Mesenchymal stem cell (in vitro differentiated cells and primary cell): ENCODE measurements around the gene FBL.

ENCODE experiments used
- DNase-seq: peaks from one replicate; pipeline ENCODE4 v3.0.0-alpha.2; 2013
- H2AFZ ChIP-seq: one replicate; pipeline ENCODE4 v1.6.1; 2013; ENCODE audit warnings: low read depth, mild to moderate bottlenecking, control low read depth, inconsistent platforms, low read length, moderate library complexity
- H2AK5ac ChIP-seq: 2 replicates; pipeline ENCODE4 v1.6.1; 2013; ENCODE audit warnings: low read length, moderate library complexity, mild to moderate bottlenecking, inconsistent platforms; ENCODE audit not compliant: severe bottlenecking
- H2BK120ac ChIP-seq: one replicate; pipeline ENCODE4 v1.6.1; 2013; ENCODE audit warnings: low read depth, mild to moderate bottlenecking, inconsistent platforms, low read length, moderate library complexity
- H2BK12ac ChIP-seq, 2 experiments: one replicate each; pipeline ENCODE4 v1.6.1; 2013; ENCODE audit warnings: inconsistent platforms in 2 of 2, low read length in 2 of 2, mild to moderate bottlenecking in 2 of 2, moderate library complexity in 2 of 2, control low read depth in 1 of 2
- H2BK15ac ChIP-seq: one replicate; pipeline ENCODE4 v1.6.1; 2013; ENCODE audit warnings: mild to moderate bottlenecking, low read depth, inconsistent platforms; ENCODE audit not compliant: poor library complexity, severe bottlenecking
- H2BK5ac ChIP-seq: 2 replicates; pipeline ENCODE4 v1.6.1; 2013; ENCODE audit warnings: low read depth, mild to moderate bottlenecking, low read length, control low read depth, inconsistent platforms; ENCODE audit not compliant: poor library complexity, severe bottlenecking
- H3K14ac ChIP-seq, 2 experiments: one replicate each; pipeline ENCODE4 v1.6.1; 2013; ENCODE audit warnings: inconsistent platforms in 2 of 2, low read length in 2 of 2, control low read depth in 1 of 2, mild to moderate bottlenecking in 1 of 2, moderate library complexity in 1 of 2
- H3K18ac ChIP-seq, 2 experiments: one replicate each; pipeline ENCODE4 v1.6.1; 2013; ENCODE audit warnings: inconsistent platforms in 2 of 2, low read length in 2 of 2, control low read depth in 1 of 2, low read depth in 1 of 2, mild to moderate bottlenecking in 1 of 2
- H3K23ac ChIP-seq, 2 experiments: one replicate each; pipeline ENCODE4 v1.6.1; 2013; ENCODE audit warnings: inconsistent platforms in 2 of 2, low read length in 2 of 2, mild to moderate bottlenecking in 2 of 2, moderate library complexity in 2 of 2, control low read depth in 1 of 2
- H3K27ac ChIP-seq: 2 replicates; pipeline ENCODE4 v1.5.1; 2013; ENCODE audit warnings: mild to moderate bottlenecking, moderate library complexity, low read length, control low read depth, inconsistent platforms; ENCODE audit not compliant: poor library complexity, severe bottlenecking
- H3K27me3 ChIP-seq, 2 experiments: 2 replicates each; pipeline versions ENCODE4 v1.6.1 to v1.7.0; 2013; ENCODE audit warnings: low read length in 2 of 2, mild to moderate bottlenecking in 2 of 2, moderate library complexity in 2 of 2, control low read depth in 1 of 2, inconsistent platforms in 1 of 2; ENCODE audit not compliant: control insufficient read depth in 1 of 2, insufficient read depth in 1 of 2
- H3K36me3 ChIP-seq, 2 experiments: 2 replicates each; pipeline versions ENCODE4 v1.6.1 to v1.7.0; 2013; ENCODE audit warnings: low read length in 2 of 2, control low read depth in 1 of 2, inconsistent platforms in 1 of 2, low read depth in 1 of 2, mild to moderate bottlenecking in 1 of 2; ENCODE audit not compliant: insufficient read depth in 2 of 2, control insufficient read depth in 1 of 2
- H3K4ac ChIP-seq, 2 experiments: one replicate each; pipeline ENCODE4 v1.6.1; 2013; ENCODE audit warnings: inconsistent platforms in 2 of 2, low read length in 2 of 2, mild to moderate bottlenecking in 2 of 2, moderate library complexity in 2 of 2, control low read depth in 1 of 2, low read depth in 1 of 2
- H3K4me1 ChIP-seq: 2 replicates; pipeline ENCODE4 v1.6.1; 2013; ENCODE audit warnings: low read depth, low read length, control low read depth; ENCODE audit not compliant: control insufficient read depth, insufficient read depth
- H3K4me2 ChIP-seq: 2 replicates; pipeline ENCODE4 v1.6.1; 2013; ENCODE audit warnings: low read length, mild to moderate bottlenecking, inconsistent platforms; ENCODE audit not compliant: poor library complexity, severe bottlenecking
- H3K4me3 ChIP-seq, 2 experiments: 2 replicates each; pipeline versions ENCODE4 v1.5.1 to v1.7.0; 2013; ENCODE audit warnings: low read length in 2 of 2, mild to moderate bottlenecking in 2 of 2, control low read depth in 1 of 2, low read depth in 1 of 2; ENCODE audit not compliant: insufficient read depth in 1 of 2
- H3K79me1 ChIP-seq: replicated peaks from 2 replicates; pipeline ENCODE4 v1.6.1; 2013; ENCODE audit warnings: mild to moderate bottlenecking, control low read depth, low read length, inconsistent platforms; ENCODE audit not compliant: poor library complexity, severe bottlenecking
- H3K9ac ChIP-seq: 2 replicates; pipeline ENCODE4 v1.7.0; 2013; ENCODE audit warnings: mild to moderate bottlenecking, low read length, moderate library complexity
- H3K9me3 ChIP-seq: 2 replicates; pipeline ENCODE4 v1.7.0; 2013; ENCODE audit warnings: mild to moderate bottlenecking, low read length; ENCODE audit not compliant: control insufficient read depth
- H4K8ac ChIP-seq: one replicate; pipeline ENCODE4 v1.6.1; 2013; ENCODE audit warnings: inconsistent platforms, mild to moderate bottlenecking, low read length, moderate library complexity
- H4K91ac ChIP-seq: one replicate; pipeline ENCODE4 v1.6.1; 2013; ENCODE audit warnings: mild to moderate bottlenecking, low read length, inconsistent platforms
- WGBS: methylation state at CpG from one replicate; pipeline ENCODE4 v1.1.7; 2013; ENCODE audit warnings: mixed read lengths; 5-methylcytosine and 5-hydroxymethylcytosine counted together

The FBL gene

GRCh38 chr19:39847525-39847924 lies 1.3 kb upstream of the FBL start:
- Histone ChIP-seq H3K23ac (no peak overlapping the region), H3K14ac (no peak overlapping the region), H2AFZ (no peak overlapping the region), H3K79me1 (peaks cover 2% of the 10 kb centered on the region), H3K27me3 (peaks cover 0 to 5% of the 10 kb centered on the region in 2 experiments), H2AK5ac (no peak overlapping the region), H2BK15ac (no peak overlapping the region), H3K4me1 (peaks cover 16% of the 10 kb centered on the region), H2BK5ac (no peak overlapping the region), H2BK120ac (no peak overlapping the region), H4K8ac (no peak overlapping the region), H3K9ac (no peak overlapping the region), H3K36me3 (no peaks in the 10 kb centered on the region), H4K91ac (no peak overlapping the region), H3K4ac (no peak overlapping the region), H2BK12ac (no peak overlapping the region), H3K4me3 (no peak overlapping the region), H3K4me2 (no peak overlapping the region), H3K18ac (no peak overlapping the region), H3K9me3 (no peaks in the 10 kb centered on the region), H3K27ac (no peak overlapping the region)
- WGBS, result 84% methylated on average over 6 of the region's 6 CpGs
- DNase-seq, result no peak

GRCh38 chr19:39846678-39847486 lies 703 bp upstream of the FBL start:
- WGBS, result 52% methylated on average over 10 of the region's 12 CpGs
- H4K8ac ChIP-seq, result peak overlapping the region; percentile 95
- no peak overlapping the region for H2AK5ac ChIP-seq
- no peak overlapping the region for H2BK5ac ChIP-seq
- peak overlapping the region; percentile 61 to 92 for H3K18ac ChIP-seq
- H3K4me3 ChIP-seq, result peak overlapping the region; percentile 41 to 96
- H2AFZ ChIP-seq, result peak overlapping the region; percentile 36
- peak overlapping the region; percentile 53 for H4K91ac ChIP-seq
- no peak overlapping the region for H2BK15ac ChIP-seq
- H3K36me3 ChIP-seq, result no peaks in the 10 kb centered on the region
- DNase-seq, result no peak
- no peak overlapping the region for H3K23ac ChIP-seq
- H3K27ac ChIP-seq, result peak overlapping the region; percentile 65
- H2BK12ac ChIP-seq, result no peak overlapping the region
- H3K79me1 ChIP-seq, result peaks cover 2% of the 10 kb centered on the region
- peak overlapping the region; percentile 35 to 60 for H3K4ac ChIP-seq
- H3K27me3 ChIP-seq, result peaks cover 0 to 5% of the 10 kb centered on the region in 2 experiments
- H3K4me2 ChIP-seq, result peak overlapping the region; percentile 75
- H2BK120ac ChIP-seq, result no peak overlapping the region
- H3K14ac ChIP-seq, result peak overlapping the region in 1 of 2 experiments; percentile 38
- H3K9ac ChIP-seq, result peak overlapping the region; percentile 94
- H3K4me1 ChIP-seq, result peaks cover 16% of the 10 kb centered on the region
- no peaks in the 10 kb centered on the region for H3K9me3 ChIP-seq

GRCh38 chr19:39845584-39845932 lies 621 bp downstream of the FBL start:
- DNase-seq, result peak; percentile 51
- H3K79me1 ChIP-seq, result peaks cover 2% of the 10 kb centered on the region
- H2AFZ ChIP-seq, result peak overlapping the region; percentile 73
- H3K23ac ChIP-seq, result no peak overlapping the region
- no peak overlapping the region for H3K18ac ChIP-seq
- H3K27me3 ChIP-seq, result peaks cover 0 to 5% of the 10 kb centered on the region in 2 experiments
- no peak overlapping the region for H2BK15ac ChIP-seq
- peak overlapping the region; percentile 94 for H3K9ac ChIP-seq
- H2BK5ac ChIP-seq, result no peak overlapping the region
- H2AK5ac ChIP-seq, result no peak overlapping the region
- H3K9me3 ChIP-seq, result no peaks in the 10 kb centered on the region
- no peak overlapping the region for H3K27ac ChIP-seq
- no peak overlapping the region for H4K91ac ChIP-seq
- H3K36me3 ChIP-seq, result peaks cover 0 to 1% of the 10 kb centered on the region in 2 experiments
- H3K4me2 ChIP-seq, result peak overlapping the region; percentile 81
- peak overlapping the region; percentile 77 to 96 for H3K4me3 ChIP-seq
- no peak overlapping the region for H3K14ac ChIP-seq
- H3K4me1 ChIP-seq, result peaks cover 16% of the 10 kb centered on the region
- H4K8ac ChIP-seq, result no peak overlapping the region
- 0% methylated on average over 2 of the region's 17 CpGs for WGBS
- no peak overlapping the region for H3K4ac ChIP-seq
- H2BK12ac ChIP-seq, result no peak overlapping the region
- no peak overlapping the region for H2BK120ac ChIP-seq

GRCh38 chr19:39845172-39845571 lies 1.0 kb downstream of the FBL start:
- H3K23ac ChIP-seq, result peak overlapping the region in 1 of 2 experiments; percentile 68
- WGBS, result 54% methylated on average over 4 of the region's 5 CpGs
- H2AK5ac ChIP-seq, result no peak overlapping the region
- H3K79me1 ChIP-seq, result peaks cover 5% of the 10 kb centered on the region
- no peak overlapping the region for H4K8ac ChIP-seq
- H3K9me3 ChIP-seq, result no peaks in the 10 kb centered on the region
- H2BK120ac ChIP-seq, result no peak overlapping the region
- DNase-seq, result no peak
- H2BK12ac ChIP-seq, result no peak overlapping the region
- H3K27ac ChIP-seq, result no peak overlapping the region
- H2BK15ac ChIP-seq, result no peak overlapping the region
- peaks cover 16% of the 10 kb centered on the region for H3K4me1 ChIP-seq
- no peak overlapping the region for H2BK5ac ChIP-seq
- H3K4ac ChIP-seq, result no peak overlapping the region
- peak overlapping the region; percentile 94 for H3K9ac ChIP-seq
- H3K36me3 ChIP-seq, result peaks cover 0 to 5% of the 10 kb centered on the region in 2 experiments
- H3K4me2 ChIP-seq, result peak overlapping the region; percentile 81
- H4K91ac ChIP-seq, result no peak overlapping the region
- peaks cover 0 to 5% of the 10 kb centered on the region in 2 experiments for H3K27me3 ChIP-seq
- H2AFZ ChIP-seq, result no peak overlapping the region
- H3K18ac ChIP-seq, result no peak overlapping the region
- H3K14ac ChIP-seq, result no peak overlapping the region
- H3K4me3 ChIP-seq, result peak overlapping the region in 1 of 2 experiments; percentile 96
